HL-60 (cell line): Measurements from ENCODE around the gene LPIN1.

Source experiments
- DNase-seq, 2 experiments: peaks; one replicate each; pipeline ENCODE4 v3.0.0-alpha.2; 2010 to 2020; ENCODE audit warnings: low read depth in 1 of 2, low spot score in 1 of 2
- H3K27ac ChIP-seq: fragments of 250-450 bp; sonication (Bioruptor Pico); replicated peaks from 2 replicates; pipeline ENCODE4 v1.5.1; 2020; ENCODE audit warnings: mild to moderate bottlenecking, moderate library complexity
- H3K27me3 ChIP-seq: fragments of 250-450 bp; sonication (Bioruptor Pico); 2 replicates; pipeline ENCODE4 v1.5.1; 2021; ENCODE audit warnings: mild to moderate bottlenecking, moderate library complexity; ENCODE audit not compliant: insufficient read depth, poor library complexity, severe bottlenecking
- H3K4me3 ChIP-seq: replicated peaks from 2 replicates; pipeline ENCODE4 v1.5.1; 2011; ENCODE audit warnings: mild to moderate bottlenecking, control low read depth, low read length; ENCODE audit not compliant: insufficient read depth
- GABPA ChIP-seq: IDR thresholded peaks from 2 replicates; pipeline ENCODE4 v1.6.1; 2012; ENCODE audit warnings: low read depth
- POLR2AphosphoS5 ChIP-seq: IDR thresholded peaks from 2 replicates; pipeline ENCODE4 v1.6.1; 2012; ENCODE audit warnings: low read depth
- SPI1 ChIP-seq: IDR thresholded peaks from 2 replicates; pipeline ENCODE4 v1.6.1; 2012; ENCODE audit warnings: low read depth, mild to moderate bottlenecking, borderline replicate concordance
- TF ChIP-seq, protein P1 (sequence below): IDR thresholded peaks from one replicate; pipeline ENCODE4 v1.5.1; 2011; ENCODE audit warnings: low read length, control low read depth, inconsistent platforms; ENCODE audit not compliant: insufficient read depth
- TF ChIP-seq, protein P2 (sequence below): IDR thresholded peaks from 2 replicates; pipeline ENCODE4 v1.6.1; 2012; ENCODE audit warnings: low read depth; ENCODE audit not compliant: insufficient replicate concordance

LPIN1 gene

DNA sequence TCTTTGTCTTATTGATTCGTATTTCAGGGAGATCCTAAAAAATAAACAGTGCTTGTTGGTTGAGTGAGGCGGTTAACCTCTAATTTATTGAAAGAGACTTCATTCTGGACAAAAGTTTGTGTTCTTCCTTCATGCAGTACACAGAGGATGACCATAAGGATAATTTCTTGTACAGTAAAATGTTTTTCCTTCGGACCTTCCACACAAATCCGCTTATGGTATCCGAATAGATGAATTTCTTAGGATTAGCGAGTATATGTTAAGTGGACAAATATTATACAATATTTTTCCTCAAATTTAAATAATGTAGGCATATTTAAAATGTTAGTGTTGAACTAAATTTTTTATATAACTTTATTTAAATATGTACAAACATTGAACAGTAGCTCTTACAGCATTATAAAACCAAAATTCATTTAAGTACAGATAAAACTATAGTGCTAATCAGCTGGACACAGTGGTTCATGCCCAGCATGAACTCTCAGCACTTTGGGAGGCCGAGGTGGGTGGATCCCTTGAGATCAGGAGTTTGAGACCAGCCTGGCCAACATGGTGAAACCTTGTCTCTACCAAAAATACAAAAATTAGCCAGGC is 84.4 kb downstream of the LPIN1 start:
- peak overlapping the region; percentile 31 for H3K27ac ChIP-seq
- TF ChIP-seq, protein P1, sequence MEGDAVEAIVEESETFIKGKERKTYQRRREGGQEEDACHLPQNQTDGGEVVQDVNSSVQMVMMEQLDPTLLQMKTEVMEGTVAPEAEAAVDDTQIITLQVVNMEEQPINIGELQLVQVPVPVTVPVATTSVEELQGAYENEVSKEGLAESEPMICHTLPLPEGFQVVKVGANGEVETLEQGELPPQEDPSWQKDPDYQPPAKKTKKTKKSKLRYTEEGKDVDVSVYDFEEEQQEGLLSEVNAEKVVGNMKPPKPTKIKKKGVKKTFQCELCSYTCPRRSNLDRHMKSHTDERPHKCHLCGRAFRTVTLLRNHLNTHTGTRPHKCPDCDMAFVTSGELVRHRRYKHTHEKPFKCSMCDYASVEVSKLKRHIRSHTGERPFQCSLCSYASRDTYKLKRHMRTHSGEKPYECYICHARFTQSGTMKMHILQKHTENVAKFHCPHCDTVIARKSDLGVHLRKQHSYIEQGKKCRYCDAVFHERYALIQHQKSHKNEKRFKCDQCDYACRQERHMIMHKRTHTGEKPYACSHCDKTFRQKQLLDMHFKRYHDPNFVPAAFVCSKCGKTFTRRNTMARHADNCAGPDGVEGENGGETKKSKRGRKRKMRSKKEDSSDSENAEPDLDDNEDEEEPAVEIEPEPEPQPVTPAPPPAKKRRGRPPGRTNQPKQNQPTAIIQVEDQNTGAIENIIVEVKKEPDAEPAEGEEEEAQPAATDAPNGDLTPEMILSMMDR: no peak
- TF ChIP-seq, protein P2, sequence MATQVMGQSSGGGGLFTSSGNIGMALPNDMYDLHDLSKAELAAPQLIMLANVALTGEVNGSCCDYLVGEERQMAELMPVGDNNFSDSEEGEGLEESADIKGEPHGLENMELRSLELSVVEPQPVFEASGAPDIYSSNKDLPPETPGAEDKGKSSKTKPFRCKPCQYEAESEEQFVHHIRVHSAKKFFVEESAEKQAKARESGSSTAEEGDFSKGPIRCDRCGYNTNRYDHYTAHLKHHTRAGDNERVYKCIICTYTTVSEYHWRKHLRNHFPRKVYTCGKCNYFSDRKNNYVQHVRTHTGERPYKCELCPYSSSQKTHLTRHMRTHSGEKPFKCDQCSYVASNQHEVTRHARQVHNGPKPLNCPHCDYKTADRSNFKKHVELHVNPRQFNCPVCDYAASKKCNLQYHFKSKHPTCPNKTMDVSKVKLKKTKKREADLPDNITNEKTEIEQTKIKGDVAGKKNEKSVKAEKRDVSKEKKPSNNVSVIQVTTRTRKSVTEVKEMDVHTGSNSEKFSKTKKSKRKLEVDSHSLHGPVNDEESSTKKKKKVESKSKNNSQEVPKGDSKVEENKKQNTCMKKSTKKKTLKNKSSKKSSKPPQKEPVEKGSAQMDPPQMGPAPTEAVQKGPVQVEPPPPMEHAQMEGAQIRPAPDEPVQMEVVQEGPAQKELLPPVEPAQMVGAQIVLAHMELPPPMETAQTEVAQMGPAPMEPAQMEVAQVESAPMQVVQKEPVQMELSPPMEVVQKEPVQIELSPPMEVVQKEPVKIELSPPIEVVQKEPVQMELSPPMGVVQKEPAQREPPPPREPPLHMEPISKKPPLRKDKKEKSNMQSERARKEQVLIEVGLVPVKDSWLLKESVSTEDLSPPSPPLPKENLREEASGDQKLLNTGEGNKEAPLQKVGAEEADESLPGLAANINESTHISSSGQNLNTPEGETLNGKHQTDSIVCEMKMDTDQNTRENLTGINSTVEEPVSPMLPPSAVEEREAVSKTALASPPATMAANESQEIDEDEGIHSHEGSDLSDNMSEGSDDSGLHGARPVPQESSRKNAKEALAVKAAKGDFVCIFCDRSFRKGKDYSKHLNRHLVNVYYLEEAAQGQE: no peak
- TF ChIP-seq GABPA: no peak
- no peak for TF ChIP-seq SPI1
- TF ChIP-seq POLR2AphosphoS5: no peak
- no peak for DNase-seq
- no peaks in the 10 kb centered on the region for H3K27me3 ChIP-seq
- H3K4me3 ChIP-seq: no peak overlapping the region; the same call in 1 of the 2 replicates

DNA sequence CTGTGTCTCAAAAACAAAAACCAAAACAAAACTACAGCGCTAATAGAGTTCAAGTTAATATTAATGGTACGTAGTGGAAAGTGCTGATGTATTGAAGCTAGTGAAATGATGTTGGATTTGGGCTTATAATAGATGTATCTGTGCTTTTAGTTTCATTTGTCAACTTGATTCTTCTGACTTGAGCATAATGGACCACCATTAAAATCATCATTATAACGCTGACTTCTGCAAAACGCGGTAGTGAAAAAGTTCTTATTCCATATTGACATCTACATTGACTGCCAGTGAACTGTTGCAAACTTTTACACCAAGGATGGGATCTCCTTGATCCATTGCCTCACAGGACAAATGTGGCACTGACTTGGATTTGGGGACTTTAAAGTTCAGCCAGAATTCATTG is 85.0 kb downstream of the LPIN1 start:
- Histone ChIP-seq H3K27ac (no peak overlapping the region), H3K4me3 (no peak overlapping the region), H3K27me3 (no peaks in the 10 kb centered on the region)
- DNase-seq: no peak
- TF ChIP-seq SPI1 (no peak), GABPA (no peak)

DNA sequence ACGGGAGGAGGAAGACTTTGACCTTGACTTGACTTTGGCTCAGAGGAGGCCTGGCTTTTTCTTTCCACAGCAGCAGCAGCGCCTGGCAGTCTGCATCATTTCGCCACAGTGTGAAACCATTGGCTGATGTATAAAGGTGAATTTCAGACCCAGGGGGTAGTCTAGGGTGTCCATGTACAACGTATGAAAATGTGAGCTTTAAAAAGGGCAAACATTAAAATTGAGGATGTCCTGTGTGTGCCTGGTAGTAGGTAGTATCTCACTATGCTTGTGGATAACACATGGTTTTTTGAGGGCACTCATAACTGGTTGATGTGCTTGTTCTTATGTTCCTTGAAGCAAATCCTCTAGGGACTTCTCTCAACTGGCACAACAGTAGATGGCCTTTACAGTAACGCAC is 86.1 kb downstream of the LPIN1 start:
- DNase-seq: no peak
- no peak for TF ChIP-seq POLR2AphosphoS5
- no peak for TF ChIP-seq SPI1
- TF ChIP-seq, protein P2: no peak
- Histone ChIP-seq H3K4me3 (no peak overlapping the region), H3K27me3 (no peaks in the 10 kb centered on the region), H3K27ac (no peak overlapping the region)

DNA sequence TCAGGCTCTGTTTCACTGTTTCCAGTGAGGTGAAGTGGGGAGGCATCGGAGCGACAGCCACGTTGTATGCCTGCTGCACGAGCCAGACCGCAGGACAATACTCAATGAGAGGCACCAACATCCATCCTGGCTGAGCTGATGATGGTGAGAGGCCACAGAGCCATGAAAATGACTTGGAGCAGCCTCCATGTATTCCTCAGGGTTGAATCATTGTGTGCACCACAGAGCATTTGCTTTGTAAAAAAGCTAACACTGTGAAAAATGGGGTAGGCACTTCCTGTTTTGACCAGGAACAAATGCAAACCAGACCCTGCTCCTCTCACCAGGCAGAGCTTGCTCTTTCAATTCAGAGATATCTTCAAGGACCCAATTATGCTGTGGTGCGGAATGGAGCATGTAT is 87.2 kb downstream of the LPIN1 start:
- no peak overlapping the region for H3K27ac ChIP-seq
- DNase-seq: no peak

DNA sequence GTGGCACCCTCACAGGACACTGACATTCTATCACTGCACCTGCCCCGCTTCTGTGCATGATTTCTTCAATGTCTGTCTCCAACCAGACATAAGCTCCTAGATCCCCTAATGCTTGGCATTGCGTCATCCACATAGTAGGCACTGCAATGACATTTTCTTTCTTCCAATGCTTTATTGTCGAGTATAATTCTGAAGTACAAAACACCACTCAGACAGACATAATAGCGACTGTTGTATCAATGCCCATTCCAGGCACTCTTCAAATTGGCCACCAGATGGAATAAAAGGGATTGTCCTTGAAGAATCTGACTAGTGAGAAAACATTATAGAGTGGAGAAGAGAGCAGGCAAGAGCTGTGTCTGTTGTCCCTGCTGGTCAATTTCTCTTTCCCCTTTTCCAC is 89.0 kb downstream of the LPIN1 start:
- no peak overlapping the region for H3K27ac ChIP-seq
- DNase-seq: no peak
- H3K27me3 ChIP-seq: no peaks in the 10 kb centered on the region
- no peak overlapping the region for H3K4me3 ChIP-seq
- TF ChIP-seq SPI1 (no peak), GABPA (no peak)
- TF ChIP-seq, protein P1: no peak

More for the DNA sequence above, 87.2 kb downstream of the LPIN1 start:
- no peak for TF ChIP-seq POLR2AphosphoS5
- TF ChIP-seq SPI1: peak; percentile 72; the same call in 1 of the 2 replicates
- H3K27me3 ChIP-seq: no peaks in the 10 kb centered on the region
- no peak overlapping the region for H3K4me3 ChIP-seq
